Measurements from ENCODE around the gene HEBP2.
A peak's percentile ranks its signal among the peaks of the same experiment; 100 is the strongest.

HEBP2 gene

GRCh38 chr6:138397128-138398122, 6.6 kb upstream of the HEBP2 start:
- no peak for DNase-seq

- no peak for DNase-seq
Measured at GRCh38 chr6:138400326-138400725, 3.7 kb upstream of the HEBP2 start.

GRCh38 chr6:138401960-138402837, 1.8 kb upstream of the HEBP2 start:
- DNase-seq: no peak

GRCh38 chr6:138402838-138403187, 1.2 kb upstream of the HEBP2 start:
- no peak for DNase-seq

- DNase-seq: peak; percentile 85
Measured at GRCh38 chr6:138403324-138403800, 661 bp upstream of the HEBP2 start.

DNA sequence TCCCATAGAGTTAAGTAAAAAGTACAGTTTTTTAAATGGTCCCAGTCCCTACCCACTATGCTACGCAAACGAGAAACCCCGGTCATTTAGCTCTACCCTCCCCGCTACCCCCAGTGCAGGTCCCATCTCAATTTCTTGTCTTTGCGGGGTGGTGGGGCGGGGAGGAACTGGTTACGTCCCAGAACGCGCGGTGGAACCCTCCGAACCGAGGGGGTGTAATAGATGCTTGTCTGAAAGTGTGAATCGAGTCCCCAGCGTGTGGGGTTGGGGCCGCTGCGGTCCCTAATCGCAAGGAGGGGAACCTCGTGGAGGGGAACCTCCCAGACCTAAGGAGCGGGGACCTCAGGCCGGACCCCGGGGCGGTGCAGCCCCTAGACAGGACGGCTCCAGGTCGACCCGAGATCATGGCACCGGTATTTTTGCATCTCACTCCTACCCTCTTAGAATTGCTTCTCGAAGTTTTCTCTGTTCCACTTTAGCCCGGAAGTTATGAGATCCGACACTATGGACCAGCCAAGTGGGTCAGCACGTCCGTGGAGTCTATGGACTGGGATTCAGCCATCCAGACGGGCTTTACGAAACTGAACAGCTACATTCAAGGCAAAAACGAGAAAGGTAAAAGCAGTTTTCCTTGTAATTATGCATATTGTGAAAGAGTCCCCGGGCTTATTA, 779 bp downstream of the HEBP2 start:
- no peak for DNase-seq

DNA sequence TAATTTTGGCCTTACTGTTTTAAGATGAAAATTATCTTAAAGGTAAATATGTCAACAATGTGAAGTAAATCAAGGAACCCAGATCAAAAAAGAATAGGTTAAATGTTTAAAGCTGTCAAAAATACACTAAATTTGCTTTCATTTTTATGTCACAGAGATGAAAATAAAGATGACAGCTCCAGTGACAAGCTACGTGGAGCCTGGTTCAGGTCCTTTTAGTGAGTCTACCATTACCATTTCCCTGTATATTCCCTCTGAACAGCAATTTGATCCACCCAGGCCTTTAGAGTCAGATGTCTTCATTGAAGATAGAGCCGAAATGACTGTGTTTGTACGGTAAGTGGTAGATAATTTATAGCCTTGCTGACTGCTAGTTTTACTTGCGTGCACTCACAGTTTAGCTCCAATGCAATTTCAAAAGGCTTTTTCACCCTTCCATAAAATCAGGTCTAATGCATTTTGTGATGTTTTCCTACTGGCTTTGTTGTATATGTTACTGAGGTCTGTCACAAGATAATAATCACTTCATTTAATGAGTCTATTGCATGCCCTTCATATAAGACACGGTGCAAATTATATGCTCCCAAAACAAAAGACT, 1.9 kb downstream of the HEBP2 start:
- no peak for DNase-seq

DNA sequence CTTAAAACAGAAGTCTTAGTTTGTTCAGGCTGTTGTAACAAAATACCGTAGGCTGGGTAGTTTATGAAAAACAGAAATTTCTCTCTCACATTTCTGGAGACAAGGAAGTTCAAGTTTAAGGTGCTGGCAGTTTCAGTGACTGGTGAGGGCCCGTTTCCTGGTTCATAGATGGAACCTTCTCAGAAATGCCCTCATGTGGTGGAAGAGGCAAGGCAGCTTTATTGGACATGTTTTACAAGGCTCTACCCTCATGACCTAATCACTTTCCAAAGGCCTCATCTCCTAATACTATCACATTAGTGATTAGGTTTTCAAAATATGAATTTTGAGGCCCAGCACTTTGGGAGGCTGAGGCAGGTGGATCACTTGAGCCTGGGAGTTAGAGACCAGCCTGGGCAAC, 2.4 kb downstream of the HEBP2 start:
- no peak for DNase-seq

GRCh38 chr6:138410048-138410735, 6.2 kb downstream of the HEBP2 start:
- DNase-seq: no peak

- DNase-seq: no peak
Measured at GRCh38 chr6:138410972-138411880, 7.2 kb downstream of the HEBP2 start.

DNA sequence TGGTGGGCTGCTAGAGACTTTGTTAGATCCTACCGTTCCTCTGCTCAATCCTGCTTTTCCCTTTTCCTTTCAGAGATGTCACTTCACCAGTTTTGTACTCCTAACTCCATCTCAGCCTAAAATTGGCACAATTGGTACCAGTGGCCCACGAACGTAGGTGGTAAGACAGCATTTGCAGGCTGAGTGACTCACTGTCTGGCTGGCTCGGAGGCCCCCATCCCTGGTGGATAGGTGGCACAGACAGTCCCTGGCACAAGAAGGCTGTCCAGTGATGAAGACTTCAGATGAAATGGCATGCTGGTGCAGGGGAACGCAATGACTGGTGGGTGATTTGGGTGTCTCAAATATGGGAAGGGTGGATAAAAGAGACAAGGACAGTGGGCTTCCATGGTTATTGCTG, 11.1 kb downstream of the HEBP2 start:
- no peak for DNase-seq

DNA sequence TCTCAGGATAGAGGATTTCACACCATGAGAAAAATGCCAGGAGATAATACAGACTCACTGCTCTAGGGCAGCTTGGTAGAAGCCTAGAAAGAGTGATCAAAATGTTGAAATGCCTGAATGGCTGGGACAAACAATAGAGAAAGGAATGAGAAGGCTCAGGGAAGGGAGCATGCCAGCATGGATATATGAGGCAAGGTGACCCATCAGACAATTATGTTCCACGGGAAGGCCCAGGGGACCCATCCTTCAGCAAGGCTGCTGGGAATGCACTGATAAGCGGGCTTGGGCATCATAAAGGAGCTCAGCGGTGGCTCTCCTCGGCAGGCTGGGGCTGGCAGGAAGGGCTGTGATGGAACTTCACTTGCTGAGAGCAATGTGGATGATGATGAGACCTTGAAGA, 12.2 kb downstream of the HEBP2 start:
- DNase-seq: no peak

- DNase-seq: no peak
Measured at GRCh38 chr6:138417493-138418117, 13.6 kb downstream of the HEBP2 start.

DNA sequence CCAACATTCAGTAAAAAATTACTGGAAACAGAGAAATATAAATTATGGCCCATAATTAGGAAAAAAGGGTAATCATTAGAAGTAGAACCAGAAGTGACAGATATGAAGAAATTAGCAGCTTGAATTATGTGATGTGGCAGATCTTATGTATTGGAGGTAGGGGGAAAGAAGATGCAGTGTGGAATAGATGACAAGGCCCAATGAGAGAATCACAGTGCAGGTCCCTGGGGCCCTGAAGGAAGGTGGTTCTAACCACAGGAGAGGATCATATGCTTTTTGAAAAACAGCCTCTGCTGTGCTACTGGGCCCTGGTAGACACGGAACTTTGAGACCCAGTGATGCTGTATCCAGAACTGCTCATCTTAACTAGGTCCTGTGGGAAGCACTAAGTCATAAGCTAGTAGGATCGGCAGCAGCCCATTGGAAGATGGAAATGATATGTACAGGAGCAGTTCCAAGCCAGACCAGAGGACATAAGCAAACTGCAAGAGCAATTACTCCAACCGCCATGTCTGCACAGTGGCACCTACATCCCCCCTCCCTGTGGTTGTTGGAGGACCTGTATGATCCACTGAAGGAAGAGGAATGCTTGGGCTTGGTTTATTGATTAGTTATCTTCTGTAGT, 14.2 kb downstream of the HEBP2 start:
- no peak for DNase-seq

DNA sequence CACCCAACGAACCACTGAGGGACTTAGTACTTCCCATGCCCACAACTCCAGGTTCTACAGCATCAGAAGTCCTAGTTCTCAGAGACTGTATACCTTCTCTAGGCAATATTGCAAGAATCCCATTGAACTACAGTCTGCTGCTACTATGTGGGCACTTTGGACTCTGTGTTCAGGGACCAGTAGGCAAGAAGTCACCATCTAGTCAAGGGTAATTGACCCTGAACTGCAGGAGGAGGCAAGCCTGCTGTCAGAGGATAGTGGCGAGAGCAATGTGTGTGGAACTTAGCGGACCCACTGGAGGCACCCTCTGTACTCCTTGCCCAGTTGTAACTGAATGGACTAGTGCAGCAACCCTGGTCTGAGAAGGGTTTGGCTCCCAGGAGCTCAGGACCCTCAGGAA, 15.7 kb downstream of the HEBP2 start:
- DNase-seq: no peak

DNA sequence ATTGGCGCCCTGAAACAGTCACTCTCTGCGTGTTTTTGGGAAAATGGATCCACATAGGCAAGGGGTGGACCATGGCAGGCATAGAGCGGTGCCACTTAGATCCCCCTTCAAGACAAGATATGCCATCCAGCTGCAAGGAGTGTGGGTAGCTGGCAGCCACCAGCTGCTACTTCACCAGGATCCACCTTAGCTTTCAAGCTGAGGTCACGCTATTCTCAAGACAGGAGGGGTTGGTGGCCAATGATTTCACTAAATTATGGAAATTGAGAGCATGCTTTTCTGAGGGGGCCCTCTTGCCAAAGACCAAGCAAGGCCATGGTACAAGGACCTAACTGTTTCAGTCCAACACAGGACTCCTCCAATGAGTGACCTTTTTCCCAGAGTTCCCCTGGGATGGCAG, 16.3 kb downstream of the HEBP2 start:
- no peak for DNase-seq

DNA sequence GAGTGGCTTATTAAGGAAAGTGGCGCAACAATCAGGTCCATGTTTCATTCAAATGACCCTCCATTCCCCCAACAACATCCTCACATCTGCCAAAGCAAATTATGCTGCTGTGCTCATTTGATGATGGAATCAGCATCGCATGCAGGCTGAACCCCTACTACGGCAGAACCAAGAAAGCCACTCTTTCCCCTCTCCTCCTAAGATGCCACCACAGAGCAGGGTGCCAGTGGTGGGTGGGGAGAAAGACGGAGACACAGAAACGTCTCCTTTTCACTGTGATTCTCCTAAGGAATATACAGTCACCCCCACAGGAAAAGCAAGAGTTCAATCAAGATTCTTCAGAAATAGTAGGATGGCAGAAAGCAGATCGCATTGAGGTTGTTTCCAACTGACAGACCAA, 17.1 kb downstream of the HEBP2 start:
- no peak for DNase-seq

DNA sequence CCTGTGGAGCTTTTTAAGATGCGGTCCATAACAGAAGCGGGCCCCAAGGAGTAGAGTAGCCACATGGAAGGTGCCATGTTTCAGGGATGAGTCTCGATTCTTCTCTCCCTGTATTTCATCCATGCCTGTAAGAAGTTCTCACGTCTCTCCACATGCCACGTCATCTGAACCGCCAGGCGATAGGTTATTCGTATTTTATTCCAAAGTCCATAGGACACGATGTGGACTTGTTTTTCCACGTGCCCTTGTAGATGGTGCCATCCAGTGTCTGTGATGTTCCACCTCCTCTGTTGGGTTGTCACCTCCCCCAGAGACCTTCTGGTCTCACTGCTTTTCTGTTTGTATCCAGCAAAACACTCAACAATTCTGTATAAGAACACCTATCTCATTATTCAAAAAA, 17.6 kb downstream of the HEBP2 start:
- DNase-seq: no peak

DNA sequence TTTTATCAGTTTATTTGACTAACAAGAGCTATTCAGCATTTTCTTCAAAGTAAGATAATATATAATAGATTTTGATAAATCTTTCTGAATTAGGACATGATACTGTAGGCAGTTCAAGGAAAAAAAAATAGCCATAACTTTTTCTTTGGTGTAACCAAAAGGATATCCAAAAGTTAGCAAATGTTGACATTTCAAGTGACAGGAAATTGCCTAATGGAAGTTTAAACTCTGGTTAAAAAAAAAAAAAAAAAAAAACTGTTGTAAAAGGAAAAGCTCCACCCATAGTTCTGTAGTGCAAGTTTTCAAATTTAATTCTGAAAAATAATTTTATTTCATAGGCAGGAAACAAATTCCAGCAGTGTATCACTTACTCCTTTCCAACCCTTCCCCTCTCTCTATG, 18.8 kb downstream of the HEBP2 start:
- DNase-seq: no peak
